ENCODE results near the gene PAX2.

DNA sequence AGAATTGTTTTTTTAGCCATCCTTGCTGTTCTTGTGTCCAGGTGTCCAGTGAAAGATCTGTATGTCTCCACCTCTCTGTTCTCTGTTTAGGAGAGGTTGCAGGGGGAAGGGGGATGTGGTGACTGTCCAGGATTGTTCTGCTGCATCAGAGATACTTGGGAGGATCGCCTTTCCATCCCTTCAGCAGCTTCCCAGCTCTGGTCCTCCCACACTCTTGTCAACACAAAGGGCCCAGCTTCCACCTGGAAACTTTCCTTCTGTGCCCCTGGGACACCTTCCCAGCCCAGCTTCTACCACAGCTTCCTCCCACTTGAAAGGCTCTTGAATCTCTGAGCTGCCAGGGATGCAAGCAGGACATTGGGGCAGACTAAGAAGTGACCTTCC lies 85.3 kb downstream of the PAX2 start:
- TF ChIP-seq, protein P1, sequence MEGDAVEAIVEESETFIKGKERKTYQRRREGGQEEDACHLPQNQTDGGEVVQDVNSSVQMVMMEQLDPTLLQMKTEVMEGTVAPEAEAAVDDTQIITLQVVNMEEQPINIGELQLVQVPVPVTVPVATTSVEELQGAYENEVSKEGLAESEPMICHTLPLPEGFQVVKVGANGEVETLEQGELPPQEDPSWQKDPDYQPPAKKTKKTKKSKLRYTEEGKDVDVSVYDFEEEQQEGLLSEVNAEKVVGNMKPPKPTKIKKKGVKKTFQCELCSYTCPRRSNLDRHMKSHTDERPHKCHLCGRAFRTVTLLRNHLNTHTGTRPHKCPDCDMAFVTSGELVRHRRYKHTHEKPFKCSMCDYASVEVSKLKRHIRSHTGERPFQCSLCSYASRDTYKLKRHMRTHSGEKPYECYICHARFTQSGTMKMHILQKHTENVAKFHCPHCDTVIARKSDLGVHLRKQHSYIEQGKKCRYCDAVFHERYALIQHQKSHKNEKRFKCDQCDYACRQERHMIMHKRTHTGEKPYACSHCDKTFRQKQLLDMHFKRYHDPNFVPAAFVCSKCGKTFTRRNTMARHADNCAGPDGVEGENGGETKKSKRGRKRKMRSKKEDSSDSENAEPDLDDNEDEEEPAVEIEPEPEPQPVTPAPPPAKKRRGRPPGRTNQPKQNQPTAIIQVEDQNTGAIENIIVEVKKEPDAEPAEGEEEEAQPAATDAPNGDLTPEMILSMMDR (IDR thresholded peaks at IDR 0.05) = no peak
- no peak for TF ChIP-seq ZFX (IDR thresholded peaks at IDR 0.05; ENCODE audit: borderline replicate concordance)
